Thoracic aorta (tissue), 2 donors: ENCODE data around the gene WNT3. TPM values are rescaled to one million over a fixed set of nuclear protein-coding genes. Genes with fewer than 3 reads are reported as not detected.

Source experiments
- ATAC-seq: fragments of 150-250 bp; one replicate; pipeline ENCODE4 v1.8.0; 2017; ENCODE audit warnings: low read depth; ENCODE audit not compliant: insufficient number of reproducible peaks, low FRiP score
- DNase-seq: peaks from one replicate; pipeline ENCODE4 v3.0.0-alpha.2; 2020; ENCODE audit warnings: low spot score
- H3K27ac ChIP-seq, 2 donors: fragments of 200-600 bp; sonication (generic); 1 replicate in 1 of 2; 2 replicates in 1 of 2; pipeline ENCODE4 v1.5.1; 2016; ENCODE audit warnings: mild to moderate bottlenecking in 2 of 2, moderate library complexity in 2 of 2
- H3K27me3 ChIP-seq: fragments of 200-600 bp; sonication (generic); replicated peaks from 2 replicates; pipeline ENCODE4 v1.6.0; 2016; ENCODE audit warnings: mild to moderate bottlenecking; ENCODE audit not compliant: insufficient read depth
- H3K36me3 ChIP-seq: fragments of 200-600 bp; sonication (generic); one replicate; pipeline ENCODE4 v1.5.1; 2016
- H3K4me1 ChIP-seq, 2 donors: fragments of 200-600 bp; sonication (generic); 1 replicate in 1 of 2; 2 replicates in 1 of 2; pipeline versions ENCODE4 v1.5.1 to v1.6.0; 2016; ENCODE audit warnings: low read depth in 2 of 2, mild to moderate bottlenecking in 1 of 2; ENCODE audit not compliant: control insufficient read depth in 1 of 2
- H3K4me3 ChIP-seq: fragments of 200-600 bp; sonication (generic); 2 replicates; pipeline ENCODE4 v1.5.1; 2016; ENCODE audit warnings: mild to moderate bottlenecking
- H3K9me3 ChIP-seq: fragments of 200-600 bp; sonication (generic); 2 replicates; pipeline ENCODE4 v1.5.1; 2016
- total RNA-seq, 2 donors: library from RNA; depleted of rRNA; stranded (reverse); fragments of >200 nt; gene quantifications; one replicate each; pipeline versions ENCODE4 v1.1.0 to v1.2.3, GENCODE V29; 2016
- TF ChIP-seq, protein P1 (sequence below): fragments of 200-600 bp; sonication (generic); IDR thresholded peaks from one replicate; pipeline ENCODE4 v1.5.1; 2019; ENCODE audit warnings: antibody characterized with exemption

WNT3 gene
- total RNA-seq, 2 donors from 2014 or later = 0.27 to 0.35 TPM

DNA sequence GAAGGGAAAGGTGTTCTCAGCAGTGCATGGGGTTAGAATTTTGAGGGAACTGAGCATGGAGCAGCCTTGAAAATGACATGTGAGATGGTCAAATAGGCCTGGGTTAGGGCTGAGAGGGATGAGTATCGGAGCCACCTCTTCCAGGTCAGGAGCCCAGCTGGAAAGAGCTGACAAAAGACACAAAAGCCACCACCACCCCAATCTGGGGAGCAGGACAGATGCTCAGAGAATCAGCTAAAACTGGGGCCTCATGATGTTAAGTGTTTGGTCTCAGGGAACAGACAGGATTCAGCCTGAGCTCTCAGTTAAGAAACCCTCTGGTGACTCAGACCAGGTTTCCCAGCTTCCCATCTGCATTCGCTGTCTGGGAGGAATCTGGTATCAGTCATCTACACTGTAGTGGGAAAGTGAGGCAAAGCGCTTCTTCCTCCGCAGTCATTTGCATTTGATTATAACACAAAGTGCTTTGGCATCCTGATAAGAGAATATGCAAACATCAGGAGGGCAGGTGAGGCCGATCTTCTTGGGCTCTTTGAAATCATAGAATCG is 35.5 kb upstream of the WNT3 start:
- no peaks in the 10 kb centered on the region for H3K9me3 ChIP-seq
- ATAC-seq (no peak), DNase-seq (no peak)
- peaks cover 6 to 12% of the 10 kb centered on the region in 2 donors for H3K4me1 ChIP-seq
- H3K27me3 ChIP-seq = peaks cover 6% of the 10 kb centered on the region
- H3K27ac ChIP-seq = no peak overlapping the region
- no peak overlapping the region for H3K4me3 ChIP-seq
- TF ChIP-seq, protein P1, sequence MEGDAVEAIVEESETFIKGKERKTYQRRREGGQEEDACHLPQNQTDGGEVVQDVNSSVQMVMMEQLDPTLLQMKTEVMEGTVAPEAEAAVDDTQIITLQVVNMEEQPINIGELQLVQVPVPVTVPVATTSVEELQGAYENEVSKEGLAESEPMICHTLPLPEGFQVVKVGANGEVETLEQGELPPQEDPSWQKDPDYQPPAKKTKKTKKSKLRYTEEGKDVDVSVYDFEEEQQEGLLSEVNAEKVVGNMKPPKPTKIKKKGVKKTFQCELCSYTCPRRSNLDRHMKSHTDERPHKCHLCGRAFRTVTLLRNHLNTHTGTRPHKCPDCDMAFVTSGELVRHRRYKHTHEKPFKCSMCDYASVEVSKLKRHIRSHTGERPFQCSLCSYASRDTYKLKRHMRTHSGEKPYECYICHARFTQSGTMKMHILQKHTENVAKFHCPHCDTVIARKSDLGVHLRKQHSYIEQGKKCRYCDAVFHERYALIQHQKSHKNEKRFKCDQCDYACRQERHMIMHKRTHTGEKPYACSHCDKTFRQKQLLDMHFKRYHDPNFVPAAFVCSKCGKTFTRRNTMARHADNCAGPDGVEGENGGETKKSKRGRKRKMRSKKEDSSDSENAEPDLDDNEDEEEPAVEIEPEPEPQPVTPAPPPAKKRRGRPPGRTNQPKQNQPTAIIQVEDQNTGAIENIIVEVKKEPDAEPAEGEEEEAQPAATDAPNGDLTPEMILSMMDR = no peak
- no peaks in the 10 kb centered on the region for H3K36me3 ChIP-seq

DNA sequence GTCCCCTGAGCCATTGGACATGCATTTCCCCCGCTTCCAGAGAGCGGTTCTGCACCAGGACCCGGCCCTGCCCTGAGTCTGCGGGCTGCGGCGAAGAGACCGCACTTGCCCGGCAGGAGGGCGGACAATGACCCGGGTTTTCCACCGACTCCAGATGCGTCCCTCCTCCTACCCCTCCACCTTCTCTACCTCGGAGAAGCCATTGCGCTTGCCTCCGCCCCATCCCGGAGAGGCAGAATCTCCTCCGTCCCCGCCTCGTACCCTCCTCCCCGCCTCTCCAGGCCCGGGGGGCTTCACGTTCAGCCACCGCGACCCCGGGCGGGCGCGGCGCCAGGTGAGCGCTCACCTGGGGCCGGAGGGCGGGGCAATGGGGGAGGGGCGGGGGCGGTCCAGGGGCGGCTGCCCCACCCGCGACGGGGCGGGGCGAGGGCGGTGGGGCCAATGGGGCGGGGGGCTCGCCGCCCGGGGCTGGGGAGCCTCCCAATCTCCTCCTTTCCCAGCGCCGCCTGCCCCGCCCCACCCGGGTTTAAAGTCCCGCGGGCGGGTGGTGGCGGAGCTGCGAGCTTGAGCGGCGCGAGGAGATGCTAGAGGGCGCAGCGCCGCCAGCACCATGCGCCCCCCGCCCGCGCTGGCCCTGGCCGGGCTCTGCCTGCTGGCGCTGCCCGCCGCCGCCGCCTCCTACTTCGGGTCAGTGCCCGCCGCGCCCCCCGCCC is 32.7 kb upstream of the WNT3 start, which contains the start of gene WNT9B:
TSS of gene WNT9B (plus strand) at position 555 of the 713 bp plus-strand sequence. CDS start at position 611, 56 bp downstream.
- Histone ChIP-seq H3K27ac (no peak within 1 kb of the TSS), H3K27me3 (peaks cover 10% of the 10 kb centered on the region)
- no peak for DNase-seq

DNA sequence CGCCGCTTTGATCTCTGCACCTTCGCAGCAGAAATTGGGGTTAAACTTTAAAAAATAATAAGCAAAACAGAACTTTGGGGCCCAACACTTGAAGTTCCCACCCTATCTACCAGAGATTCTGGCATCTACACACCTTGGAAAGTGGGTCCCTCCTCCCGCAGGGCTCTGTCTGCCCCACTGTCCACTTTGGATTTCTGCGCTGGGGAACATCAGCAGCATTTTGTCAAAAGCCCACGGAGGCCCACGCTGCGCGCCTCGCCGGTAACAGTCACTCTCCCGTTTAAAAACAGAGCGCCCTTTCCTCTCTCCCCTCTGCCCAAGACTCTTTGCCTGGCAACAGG is 32.2 kb upstream of the WNT3 start:
- TF ChIP-seq, protein P1 = no peak
- H3K27ac ChIP-seq = no peak overlapping the region
- peaks cover 6 to 12% of the 10 kb centered on the region in 2 donors for H3K4me1 ChIP-seq
- no peaks in the 10 kb centered on the region for H3K9me3 ChIP-seq
- no peaks in the 10 kb centered on the region for H3K36me3 ChIP-seq
- ATAC-seq (no peak), DNase-seq (no peak)
- H3K4me3 ChIP-seq = no peak overlapping the region
- peaks cover 10% of the 10 kb centered on the region for H3K27me3 ChIP-seq

More for the DNA sequence above, 32.7 kb upstream of the WNT3 start, which contains the start of gene WNT9B:
- TF ChIP-seq, protein P1 = no peak
- no peaks in the 10 kb centered on the region for H3K36me3 ChIP-seq
- H3K4me1 ChIP-seq = peaks cover 6 to 12% of the 10 kb centered on the region in 2 donors
- no peaks in the 10 kb centered on the region for H3K9me3 ChIP-seq
- H3K4me3 ChIP-seq = peak within 1 kb of the TSS; percentile 58
- no peak for ATAC-seq

DNA sequence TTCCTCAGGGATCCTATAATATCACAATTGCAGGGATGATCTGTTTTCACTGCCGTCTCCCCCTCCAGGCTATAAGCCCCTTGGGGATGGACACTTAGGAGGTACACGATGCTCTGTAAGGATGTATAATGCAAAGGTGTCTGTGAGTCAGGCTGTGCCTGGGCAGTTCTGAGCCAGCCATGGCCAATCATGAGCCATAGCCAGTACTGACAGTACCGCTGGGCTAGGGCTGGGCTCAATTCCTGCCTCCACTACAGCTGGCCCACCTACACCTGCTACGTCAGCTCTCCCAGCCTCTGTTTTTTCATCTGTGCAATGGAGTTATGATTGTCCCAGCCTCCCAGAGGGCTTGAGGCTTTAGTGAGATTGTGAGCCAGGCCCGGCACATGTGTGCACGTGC is 30.0 kb upstream of the WNT3 start:
- peaks cover 10% of the 10 kb centered on the region for H3K27me3 ChIP-seq
- ATAC-seq (no peak), DNase-seq (no peak)
- TF ChIP-seq, protein P1 = no peak
- no peak overlapping the region for H3K27ac ChIP-seq
- H3K4me1 ChIP-seq = peaks cover 6 to 12% of the 10 kb centered on the region in 2 donors
- no peaks in the 10 kb centered on the region for H3K36me3 ChIP-seq
- H3K9me3 ChIP-seq = no peaks in the 10 kb centered on the region
- no peak overlapping the region for H3K4me3 ChIP-seq

DNA sequence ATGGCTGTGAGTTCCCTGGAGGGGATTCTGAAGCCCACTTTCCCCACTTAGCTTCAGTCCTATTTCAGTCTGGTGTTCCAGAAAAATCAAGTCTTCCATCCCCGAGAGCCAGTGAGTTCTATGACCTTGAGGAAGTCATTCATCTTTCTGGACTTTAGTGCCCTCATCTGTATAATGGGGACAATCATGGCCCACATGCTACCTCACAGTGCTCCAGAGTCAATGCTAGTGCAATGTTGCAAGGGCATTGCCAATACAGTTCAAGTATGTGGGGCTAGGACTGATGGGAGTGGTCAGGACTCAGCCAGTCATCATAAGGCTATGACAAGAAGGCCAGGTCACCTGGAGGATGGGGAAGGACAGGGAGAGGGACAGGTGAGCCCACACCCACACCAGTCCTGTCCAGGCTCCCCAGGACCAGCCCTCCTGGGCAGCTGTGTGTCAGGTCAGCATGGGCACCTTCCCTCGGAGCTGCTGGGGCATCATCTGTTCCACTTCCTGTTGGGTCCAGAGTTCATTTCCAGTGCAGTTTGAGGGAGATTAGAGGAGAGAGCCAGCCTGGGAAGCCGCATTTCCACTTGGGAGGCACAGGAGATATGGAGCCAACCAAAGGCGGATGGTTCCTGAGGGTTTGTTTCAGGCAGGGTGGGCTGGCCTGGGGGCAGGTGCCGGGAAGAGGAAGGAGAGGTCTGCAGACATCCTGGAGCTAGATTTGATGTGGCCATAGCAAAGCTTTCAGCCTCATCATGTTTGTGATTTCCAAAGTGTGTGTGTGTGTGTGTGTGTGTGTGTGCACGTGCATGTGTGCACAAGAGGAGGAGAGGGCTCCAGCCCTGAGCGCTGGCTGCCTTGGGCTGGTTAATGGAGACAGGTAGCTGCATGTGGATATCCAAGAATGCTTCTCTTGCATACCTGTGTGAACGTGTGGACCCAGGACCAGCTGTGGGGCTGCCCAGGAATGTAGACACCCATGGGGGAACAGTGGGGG is 29.0 kb upstream of the WNT3 start:
- Histone ChIP-seq H3K27me3 (peaks cover 10% of the 10 kb centered on the region), H3K9me3 (no peaks in the 10 kb centered on the region), H3K4me3 (no peak overlapping the region), H3K36me3 (no peaks in the 10 kb centered on the region), H3K27ac (no peak overlapping the region), H3K4me1 (peaks cover 6 to 12% of the 10 kb centered on the region in 2 donors)
- TF ChIP-seq, protein P1 = no peak
- DNase-seq (no peak), ATAC-seq (no peak)
